HepG2 (cell line): ENCODE data around the gene PPP1R18. TPM values are rescaled to one million over a fixed set of nuclear protein-coding genes. Genes with fewer than 3 reads are reported as not detected.
A peak's percentile ranks its signal among the peaks of the same experiment; 100 is the strongest.

Source experiments
- ATF6 ChIP-seq: sonication (generic); formaldehyde crosslinking; conservative IDR thresholded peaks from 2 replicates; pipeline ENCODE4 v1.4.0; 2020; ENCODE audit warnings: missing genetic modification reagents
- CEBPZ ChIP-seq: IDR thresholded peaks from 2 replicates; pipeline ENCODE4 v1.6.1; 2012; ENCODE audit warnings: low read length, improper control_type of control experiment
- ELF3 ChIP-seq: IDR thresholded peaks from 2 replicates; pipeline ENCODE4 v1.6.1; 2016; ENCODE audit warnings: missing genetic modification reagents, missing compliant biosample characterization
- FOSL1 ChIP-seq: sonication (generic); formaldehyde crosslinking; IDR thresholded peaks from 2 replicates; pipeline ENCODE4 v1.9.0; 2021; ENCODE audit warnings: missing genetic modification reagents, borderline replicate concordance
- HBP1 ChIP-seq: IDR thresholded peaks from 2 replicates; pipeline ENCODE4 v1.6.1; 2016; ENCODE audit warnings: low read depth, control low read depth
- HNRNPK ChIP-seq: fragments of 200-400 bp; formaldehyde crosslinking; IDR thresholded peaks from 2 replicates; pipeline ENCODE4 v1.6.1; 2018; ENCODE audit warnings: low read length, low read depth, moderate library complexity, mild to moderate bottlenecking; ENCODE audit not compliant: poor library complexity, severe bottlenecking
- HOMEZ ChIP-seq: IDR thresholded peaks from 2 replicates; pipeline ENCODE4 v1.6.1; 2016; ENCODE audit warnings: low read depth
- ISX ChIP-seq: sonication (generic); formaldehyde crosslinking; conservative IDR thresholded peaks from 2 replicates; pipeline ENCODE4 v1.5.0; 2020; ENCODE audit warnings: missing genetic modification reagents
- KLF13 ChIP-seq: sonication (generic); formaldehyde crosslinking; IDR thresholded peaks from 2 replicates; pipeline ENCODE4 v1.4.0; 2020; ENCODE audit warnings: mild to moderate bottlenecking, missing genetic modification reagents
- MAZ ChIP-seq, 2 experiments: sonication (generic) in 1 of 2; formaldehyde crosslinking in 1 of 2; IDR thresholded peaks; 2 replicates each; pipeline versions ENCODE4 v1.5.0 to v1.6.1; 2012 to 2020; ENCODE audit warnings: low read depth in 2 of 2, mild to moderate bottlenecking in 2 of 2, borderline replicate concordance in 1 of 2, improper control_type of control experiment in 1 of 2, low read length in 1 of 2, missing genetic modification reagents in 1 of 2, moderate library complexity in 1 of 2
- MEIS2 ChIP-seq: sonication (generic); formaldehyde crosslinking; IDR thresholded peaks from 2 replicates; pipeline ENCODE4 v1.9.0; 2021; ENCODE audit warnings: mild to moderate bottlenecking, missing genetic modification reagents
- NBN ChIP-seq: fragments of 450-650 bp; conservative IDR thresholded peaks from 2 replicates; pipeline ENCODE4 v1.6.1; 2017
- NR1H2 ChIP-seq: sonication (generic); formaldehyde crosslinking; IDR thresholded peaks from 2 replicates; pipeline ENCODE4 v1.8.1; 2022; ENCODE audit warnings: low read depth, missing genetic modification reagents, borderline replicate concordance
- PHB2 ChIP-seq: fragments of 450-650 bp; IDR thresholded peaks from 2 replicates; pipeline ENCODE4 v1.6.1; 2018; ENCODE audit not compliant: partially characterized antibody
- USF2 ChIP-seq, 2 experiments: sonication (generic) in 1 of 2; formaldehyde crosslinking in 1 of 2; IDR thresholded peaks; 2 replicates each; pipeline versions ENCODE4 v1.5.1 to v1.6.1; 2011 to 2020; ENCODE audit warnings: borderline replicate concordance in 1 of 2, low read depth in 1 of 2, low read length in 1 of 2, mild to moderate bottlenecking in 1 of 2, missing genetic modification reagents in 1 of 2, moderate library complexity in 1 of 2
- ZNF253 ChIP-seq: sonication (generic); formaldehyde crosslinking; IDR thresholded peaks from 2 replicates; pipeline ENCODE4 v1.8.0; 2022; ENCODE audit warnings: mild to moderate bottlenecking, missing genetic modification reagents, borderline replicate concordance
- ZNF30 ChIP-seq: sonication (generic); formaldehyde crosslinking; IDR thresholded peaks from 2 replicates; pipeline ENCODE4 v1.5.0; 2020; ENCODE audit warnings: mild to moderate bottlenecking, missing genetic modification reagents
- polyA plus RNA-seq, 8 experiments: library from polyadenylated mRNA; depleted of rRNA in 3 of 8; stranded (reverse) in 7 of 8; unstranded in 1 of 8; fragments of >200 nt; fragmentation: Illumina TruSeq in 4 of 8; extraction: Trizol in 4 of 8; gene quantifications; 2 replicates each; pipeline versions ENCODE4 v1.2.1 to v1.2.3, GENCODE V29; 2011 to 2016; ENCODE audit warnings: low read depth in 4 of 8, missing spikeins in 1 of 8, mixed read lengths in 1 of 8; ENCODE audit not compliant: insufficient read depth in 1 of 8
- total RNA-seq, 5 experiments: library from RNA; depleted of rRNA; stranded (reverse); fragments of >200 nt; fragmentation: Illumina TruSeq; extraction: Trizol; gene quantifications; 2 replicates each; pipeline ENCODE4 v1.2.3, GENCODE V29; 2016; ENCODE audit warnings: low read depth in 1 of 5

Gene PPP1R18
- total and polyA plus RNA-seq, 2 of the 13 experiments (the other 11 are each of a cell fraction or from before 2014, with no cell fraction given), result 4.9 to 9.2 TPM

GRCh38 chr6:30672445-30673253 lies 13.8 kb downstream of the PPP1R18 start, which contains the start of gene DHX16 (continued):
- TF ChIP-seq KLF13 (CRISPR knock-in tag) (no peak), ZNF253 (no peak), ISX (CRISPR knock-in tag) (no peak), USF2 (IDR thresholded peaks at IDR 0.05; ENCODE audit: low read depth, low read length) (no peak), USF2 (CRISPR knock-in tag; IDR thresholded peaks at IDR 0.05; ENCODE audit: borderline replicate concordance) (no peak), MEIS2 (0 out of 2 replicates have a peak, but pooled peaks have one; percentile 23), MAZ (IDR thresholded peaks at IDR 0.05; ENCODE audit: borderline replicate concordance, low read depth, low read length) (no peak), MAZ (CRISPR knock-in tag; IDR thresholded peaks at IDR 0.05; ENCODE audit: low read depth) (peak; percentile 52; the same call in 1 of the 2 replicates), ATF6 (no peak), CEBPZ (no peak), HOMEZ (CRISPR knock-in tag) (peak; percentile 50; the same call in 1 of the 2 replicates), FOSL1 (CRISPR knock-in tag) (no peak), NBN (no peak), ZNF30 (CRISPR knock-in tag) (no peak), HNRNPK (no peak), NR1H2 (CRISPR knock-in tag) (no peak), HBP1 (0 out of 2 replicates have a peak, but pooled peaks have one; percentile 40), PHB2 (no peak), ELF3 (CRISPR knock-in tag) (peak; percentile 97)
